ENCODE results near the gene HORMAD2. TPM values are rescaled to one million over a fixed set of nuclear protein-coding genes. Genes with fewer than 3 reads are reported as not detected.

The HORMAD2 gene
- polyA plus RNA-seq, 1 of the 3 experiments (the other 2 are of a cell fraction): not detected

GRCh38 chr22:30206944-30207343 is 126.7 kb downstream of the HORMAD2 start (continued):
- TF ChIP-seq, protein P1, sequence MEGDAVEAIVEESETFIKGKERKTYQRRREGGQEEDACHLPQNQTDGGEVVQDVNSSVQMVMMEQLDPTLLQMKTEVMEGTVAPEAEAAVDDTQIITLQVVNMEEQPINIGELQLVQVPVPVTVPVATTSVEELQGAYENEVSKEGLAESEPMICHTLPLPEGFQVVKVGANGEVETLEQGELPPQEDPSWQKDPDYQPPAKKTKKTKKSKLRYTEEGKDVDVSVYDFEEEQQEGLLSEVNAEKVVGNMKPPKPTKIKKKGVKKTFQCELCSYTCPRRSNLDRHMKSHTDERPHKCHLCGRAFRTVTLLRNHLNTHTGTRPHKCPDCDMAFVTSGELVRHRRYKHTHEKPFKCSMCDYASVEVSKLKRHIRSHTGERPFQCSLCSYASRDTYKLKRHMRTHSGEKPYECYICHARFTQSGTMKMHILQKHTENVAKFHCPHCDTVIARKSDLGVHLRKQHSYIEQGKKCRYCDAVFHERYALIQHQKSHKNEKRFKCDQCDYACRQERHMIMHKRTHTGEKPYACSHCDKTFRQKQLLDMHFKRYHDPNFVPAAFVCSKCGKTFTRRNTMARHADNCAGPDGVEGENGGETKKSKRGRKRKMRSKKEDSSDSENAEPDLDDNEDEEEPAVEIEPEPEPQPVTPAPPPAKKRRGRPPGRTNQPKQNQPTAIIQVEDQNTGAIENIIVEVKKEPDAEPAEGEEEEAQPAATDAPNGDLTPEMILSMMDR (IDR thresholded peaks at IDR 0.05): no peak
- TF ChIP-seq ELF1 (IDR thresholded peaks at IDR 0.05) (no peak), NRF1 (IDR thresholded peaks at IDR 0.05; ENCODE audit: low read depth, low read length) (no peak), JUND (IDR thresholded peaks at IDR 0.05) (peak; percentile 94), YY1 (IDR thresholded peaks at IDR 0.05; ENCODE audit: low read depth) (no peak), REST (IDR thresholded peaks at IDR 0.05; ENCODE audit: low read depth, low read length) (peak; percentile 60; the same call in 1 of the 2 replicates), POLR2AphosphoS5 (IDR thresholded peaks at IDR 0.05; ENCODE audit: low read depth, low read length) (peak; percentile 64; the same call in 1 of the 2 replicates), GATA2 (CRISPR knock-in tag; IDR thresholded peaks at IDR 0.05) (no peak), TEAD4 (IDR thresholded peaks at IDR 0.05; ENCODE audit: borderline replicate concordance, insufficient read depth) (peak; percentile 100), TCF12 (IDR thresholded peaks at IDR 0.05) (peak; percentile 94), SMC3 (IDR thresholded peaks at IDR 0.05; ENCODE audit: low read depth, low read length) (no peak), TAF1 (IDR thresholded peaks at IDR 0.05; ENCODE audit: borderline replicate concordance, low read depth, low read length) (no peak), SIN3A (IDR thresholded peaks at IDR 0.05; ENCODE audit: borderline replicate concordance, low read depth, low read length) (peak; percentile 92), RXRA (IDR thresholded peaks at IDR 0.05; ENCODE audit: borderline replicate concordance, low read depth) (peak; percentile 45; the same call in 1 of the 2 replicates), MXI1 (IDR thresholded peaks at IDR 0.05; ENCODE audit: low read depth, low read length) (no peak), CHD2 (IDR thresholded peaks at IDR 0.05; ENCODE audit: low read length, partially characterized antibody) (peak; percentile 10), EP300 (IDR thresholded peaks at IDR 0.05; ENCODE audit: borderline replicate concordance in 1 of 2, low read depth in 1 of 2, low read length in 1 of 2) (peak in 1 of 2 experiments; percentile 92; a peak in 2 of 4 replicates), RFX5 (IDR thresholded peaks at IDR 0.05; ENCODE audit: low read length) (no peak), MEF2A (IDR thresholded peaks at IDR 0.05; ENCODE audit: borderline replicate concordance, low read depth) (no peak), FOXJ3 (CRISPR knock-in tag; IDR thresholded peaks at IDR 0.05) (no peak), RCOR1 (IDR thresholded peaks at IDR 0.05; ENCODE audit: low read length) (0 out of 2 replicates have a peak, but pooled peaks have one; percentile 29), FOSL2 (IDR thresholded peaks at IDR 0.05; ENCODE audit: borderline replicate concordance, low read depth) (peak; percentile 96), NFIC (IDR thresholded peaks at IDR 0.05; ENCODE audit: borderline replicate concordance) (peak; percentile 79)
- TF ChIP-seq, protein P2, sequence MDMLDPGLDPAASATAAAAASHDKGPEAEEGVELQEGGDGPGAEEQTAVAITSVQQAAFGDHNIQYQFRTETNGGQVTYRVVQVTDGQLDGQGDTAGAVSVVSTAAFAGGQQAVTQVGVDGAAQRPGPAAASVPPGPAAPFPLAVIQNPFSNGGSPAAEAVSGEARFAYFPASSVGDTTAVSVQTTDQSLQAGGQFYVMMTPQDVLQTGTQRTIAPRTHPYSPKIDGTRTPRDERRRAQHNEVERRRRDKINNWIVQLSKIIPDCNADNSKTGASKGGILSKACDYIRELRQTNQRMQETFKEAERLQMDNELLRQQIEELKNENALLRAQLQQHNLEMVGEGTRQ (IDR thresholded peaks at IDR 0.05; ENCODE audit: borderline replicate concordance, low read depth, low read length): no peak
- TF ChIP-seq, protein P3, sequence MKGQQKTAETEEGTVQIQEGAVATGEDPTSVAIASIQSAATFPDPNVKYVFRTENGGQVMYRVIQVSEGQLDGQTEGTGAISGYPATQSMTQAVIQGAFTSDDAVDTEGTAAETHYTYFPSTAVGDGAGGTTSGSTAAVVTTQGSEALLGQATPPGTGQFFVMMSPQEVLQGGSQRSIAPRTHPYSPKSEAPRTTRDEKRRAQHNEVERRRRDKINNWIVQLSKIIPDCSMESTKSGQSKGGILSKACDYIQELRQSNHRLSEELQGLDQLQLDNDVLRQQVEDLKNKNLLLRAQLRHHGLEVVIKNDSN (IDR thresholded peaks at IDR 0.05; ENCODE audit: borderline replicate concordance, low read depth): no peak
